ENCODE results near the gene CENPO. TPM values are rescaled to one million over a fixed set of nuclear protein-coding genes. Genes with fewer than 3 reads are reported as not detected.

CENPO gene
- total RNA-seq, 2 donors from 2014 or later, result 6.8 to 26.8 TPM

GRCh38 chr2:24814516-24814915 is 21.3 kb downstream of the CENPO start:
- Histone ChIP-seq H3K27me3 (no peaks in the 10 kb centered on the region), H3K9ac (ENCODE audit: low read depth in 2 of 2, low read length in 2 of 2) (no peak overlapping the region), H3K9me3 (no peaks in the 10 kb centered on the region), H3K36me3 (no peaks in the 10 kb centered on the region), H3K4me3 (no peak overlapping the region), H3K27ac (no peak overlapping the region), H3K4me1 (no peaks in the 10 kb centered on the region)
- no peak for DNase-seq
- intact Hi-C loops (cut with DNase I), result no loop called here
- TF ChIP-seq CTCF (IDR thresholded peaks at IDR 0.05), result no peak

GRCh38 chr2:24815171-24815570 is 21.9 kb downstream of the CENPO start:
- H3K27me3 ChIP-seq, result no peaks in the 10 kb centered on the region
- TF ChIP-seq CTCF (IDR thresholded peaks at IDR 0.05), result no peak
- H3K36me3 ChIP-seq, result no peaks in the 10 kb centered on the region

GRCh38 chr2:24816404-24816803 is 23.2 kb downstream of the CENPO start:
- no peaks in the 10 kb centered on the region for H3K27me3 ChIP-seq
- no peak for TF ChIP-seq CTCF (IDR thresholded peaks at IDR 0.05)
- no peaks in the 10 kb centered on the region for H3K9me3 ChIP-seq
- no peaks in the 10 kb centered on the region for H3K4me1 ChIP-seq
- peak; percentile 3 for DNase-seq
- intact Hi-C loops (cut with DNase I), result no loop called here
- H3K36me3 ChIP-seq, result no peaks in the 10 kb centered on the region
- H3K9ac ChIP-seq (ENCODE audit: low read depth in 2 of 2, low read length in 2 of 2), result no peak overlapping the region
- H3K27ac ChIP-seq, result no peak overlapping the region
- no peak overlapping the region for H3K4me3 ChIP-seq

More at GRCh38 chr2:24815171-24815570, 21.9 kb downstream of the CENPO start:
- H3K4me1 ChIP-seq, result no peaks in the 10 kb centered on the region
- H3K27ac ChIP-seq, result no peak overlapping the region
- intact Hi-C loops (cut with DNase I), result no loop called here
- H3K9me3 ChIP-seq, result no peaks in the 10 kb centered on the region
- DNase-seq, result no peak
- H3K9ac ChIP-seq (ENCODE audit: low read depth in 2 of 2, low read length in 2 of 2), result no peak overlapping the region
- no peak overlapping the region for H3K4me3 ChIP-seq

GRCh38 chr2:24816884-24817283 is 23.7 kb downstream of the CENPO start:
- peak; percentile 6 for DNase-seq
- no peaks in the 10 kb centered on the region for H3K36me3 ChIP-seq
- no peak for TF ChIP-seq CTCF (IDR thresholded peaks at IDR 0.05)
- no peaks in the 10 kb centered on the region for H3K27me3 ChIP-seq
- H3K9me3 ChIP-seq, result no peaks in the 10 kb centered on the region
- no peaks in the 10 kb centered on the region for H3K4me1 ChIP-seq
- no peak overlapping the region for H3K4me3 ChIP-seq
- H3K27ac ChIP-seq, result no peak overlapping the region
- intact Hi-C loops (cut with DNase I), result no loop called here
- no peak overlapping the region for H3K9ac ChIP-seq (ENCODE audit: low read depth in 2 of 2, low read length in 2 of 2)

- H3K9ac ChIP-seq (ENCODE audit: low read depth in 2 of 2, low read length in 2 of 2), result no peak overlapping the region
- no peak overlapping the region for H3K27ac ChIP-seq
- no peaks in the 10 kb centered on the region for H3K4me1 ChIP-seq
- TF ChIP-seq CTCF (IDR thresholded peaks at IDR 0.05), result no peak
- no peak overlapping the region for H3K4me3 ChIP-seq
- H3K9me3 ChIP-seq, result no peaks in the 10 kb centered on the region
- H3K27me3 ChIP-seq, result no peaks in the 10 kb centered on the region
- intact Hi-C loops (cut with DNase I), result no loop called here
- H3K36me3 ChIP-seq, result no peaks in the 10 kb centered on the region
- DNase-seq, result peak; percentile 12
Measured at GRCh38 chr2:24818721-24819167, 25.5 kb downstream of the CENPO start.
